Astrocyte (in vitro differentiated cells and primary cell): Measurements from ENCODE around the gene UBE2L3. TPM values are rescaled to one million over a fixed set of nuclear protein-coding genes. Genes with fewer than 3 reads are reported as not detected.

Experiments used
- DNase-seq: peaks from one replicate; pipeline ENCODE4 v3.0.0-alpha.2; 2010; ENCODE audit warnings: low read depth
- FAIRE-seq: peaks from 2 replicates; lab custom pipeline; 2011; peaks lifted over from hg19 to GRCh38; lab: Jason Lieb, UNC
- H2AFZ ChIP-seq: 2 replicates; pipeline ENCODE4 v1.6.0; 2012; ENCODE audit warnings: low read depth, low read length, inconsistent platforms
- H3K27ac ChIP-seq: 2 replicates; pipeline ENCODE4 v1.5.1; 2011; ENCODE audit warnings: low read depth, low read length, inconsistent platforms
- H3K27me3 ChIP-seq: 2 replicates; pipeline ENCODE4 v1.6.0; 2011; ENCODE audit warnings: low read length, inconsistent platforms; ENCODE audit not compliant: insufficient read depth
- H3K36me3 ChIP-seq: 2 replicates; pipeline ENCODE4 v1.5.1; 2011; ENCODE audit warnings: low read length, inconsistent platforms; ENCODE audit not compliant: insufficient read depth
- H3K4me1 ChIP-seq: 2 replicates; pipeline ENCODE4 v1.5.1; 2011; ENCODE audit warnings: low read length, inconsistent platforms; ENCODE audit not compliant: insufficient read depth
- H3K4me2 ChIP-seq: 2 replicates; pipeline ENCODE4 v1.6.0; 2012; ENCODE audit warnings: low read length, inconsistent platforms
- H3K4me3 ChIP-seq: 2 replicates; pipeline ENCODE4 v1.5.1; 2011; ENCODE audit warnings: low read depth, mild to moderate bottlenecking, low read length, inconsistent platforms; ENCODE audit not compliant: insufficient read depth
- H3K79me2 ChIP-seq: 2 replicates; pipeline ENCODE4 v1.6.0; 2012; ENCODE audit warnings: mild to moderate bottlenecking, low read length, inconsistent platforms; ENCODE audit not compliant: insufficient read depth
- H3K9ac ChIP-seq: 2 replicates; pipeline ENCODE4 v1.6.0; 2012; ENCODE audit warnings: mild to moderate bottlenecking, low read length, inconsistent platforms
- H3K9me3 ChIP-seq: 2 replicates; pipeline ENCODE4 v1.5.1; 2012; ENCODE audit warnings: low read depth, mild to moderate bottlenecking, low read length, inconsistent platforms; ENCODE audit not compliant: insufficient read depth
- H4K20me1 ChIP-seq: 2 replicates; pipeline ENCODE4 v1.6.0; 2012; ENCODE audit warnings: low read length, inconsistent platforms; ENCODE audit not compliant: insufficient read depth
- H3K27ac Mint-ChIP-seq: one replicate; pipeline ENCODE4 v1.8.0; 2021; ENCODE audit warnings: mild to moderate bottlenecking, mixed read lengths; ENCODE audit not compliant: unreplicated experiment
- H3K27me3 Mint-ChIP-seq: one replicate; pipeline ENCODE4 v1.8.0; 2021; ENCODE audit warnings: low read depth, mixed read lengths; ENCODE audit not compliant: unreplicated experiment
- H3K36me3 Mint-ChIP-seq: one replicate; pipeline ENCODE4 v1.8.0; 2021; ENCODE audit warnings: low read depth, mixed read lengths; ENCODE audit not compliant: unreplicated experiment
- H3K4me1 Mint-ChIP-seq: one replicate; pipeline ENCODE4 v1.8.0; 2021; ENCODE audit warnings: low read depth, mixed read lengths; ENCODE audit not compliant: unreplicated experiment
- H3K4me3 Mint-ChIP-seq: one replicate; pipeline ENCODE4 v1.8.0; 2021; ENCODE audit warnings: mild to moderate bottlenecking, moderate library complexity, mixed read lengths; ENCODE audit not compliant: unreplicated experiment
- H3K9me3 Mint-ChIP-seq: one replicate; pipeline ENCODE4 v1.8.0; 2021; ENCODE audit warnings: mild to moderate bottlenecking, mixed read lengths; ENCODE audit not compliant: unreplicated experiment
- CTCF ChIP-seq: IDR thresholded peaks from 2 replicates; pipeline ENCODE4 v1.5.1; 2011; ENCODE audit warnings: low read depth, mild to moderate bottlenecking, inconsistent platforms, low read length, moderate library complexity; ENCODE audit not compliant: insufficient read depth
- EZH2 ChIP-seq: IDR thresholded peaks from 2 replicates; pipeline ENCODE4 v1.6.1; 2012; ENCODE audit warnings: mild to moderate bottlenecking, low read length, inconsistent platforms; ENCODE audit not compliant: insufficient read depth
- total RNA-seq: library from RNA; stranded (reverse); gene quantifications from 2 replicates; pipeline ENCODE4 v1.2.1, GENCODE V29; 2021

The UBE2L3 gene
- total RNA-seq, 1 donor from 2014 or later, result 62.8 TPM

DNA sequence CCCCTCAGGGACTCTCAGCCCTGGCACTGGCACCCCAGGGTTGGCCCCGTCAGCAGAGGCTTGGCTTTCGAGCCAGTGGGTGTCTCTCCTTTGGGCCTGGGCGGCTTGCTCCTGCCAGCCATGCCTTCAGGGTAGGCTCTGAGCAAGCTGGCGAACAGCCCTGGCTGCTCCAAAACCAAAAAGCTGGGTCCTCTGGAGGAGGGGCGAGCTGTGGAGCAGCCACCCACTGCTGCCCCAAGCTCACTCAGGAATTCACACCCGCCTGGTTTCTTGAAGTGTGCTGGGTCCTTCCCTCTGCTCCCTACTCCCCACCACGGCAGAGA is 56.1 kb downstream of the UBE2L3 start:
- H3K27ac Mint-ChIP-seq, result no peak overlapping the region
- H2AFZ ChIP-seq, result no peak overlapping the region
- H3K36me3 ChIP-seq, result peaks cover 4% of the 10 kb centered on the region
- H3K9me3 ChIP-seq, result no peaks in the 10 kb centered on the region
- H3K27me3 Mint-ChIP-seq, result no peaks in the 10 kb centered on the region
- DNase-seq, result no peak
- H3K4me3 ChIP-seq, result no peak overlapping the region
- H3K4me2 ChIP-seq, result no peak overlapping the region
- H3K36me3 Mint-ChIP-seq, result peaks cover 23% of the 10 kb centered on the region
- H3K4me1 ChIP-seq, result peaks cover 8% of the 10 kb centered on the region
- peaks cover 95% of the 10 kb centered on the region for H4K20me1 ChIP-seq
- H3K4me1 Mint-ChIP-seq, result peaks cover 37% of the 10 kb centered on the region
- H3K79me2 ChIP-seq, result peaks cover 91% of the 10 kb centered on the region
- FAIRE-seq, result no peak
- no peaks in the 10 kb centered on the region for H3K27me3 ChIP-seq
- H3K9ac ChIP-seq, result no peak overlapping the region
- H3K27ac ChIP-seq, result no peak overlapping the region
- H3K4me3 Mint-ChIP-seq, result no peak overlapping the region
- TF ChIP-seq CTCF (no peak), EZH2 (no peak)
- H3K9me3 Mint-ChIP-seq, result no peaks in the 10 kb centered on the region

DNA sequence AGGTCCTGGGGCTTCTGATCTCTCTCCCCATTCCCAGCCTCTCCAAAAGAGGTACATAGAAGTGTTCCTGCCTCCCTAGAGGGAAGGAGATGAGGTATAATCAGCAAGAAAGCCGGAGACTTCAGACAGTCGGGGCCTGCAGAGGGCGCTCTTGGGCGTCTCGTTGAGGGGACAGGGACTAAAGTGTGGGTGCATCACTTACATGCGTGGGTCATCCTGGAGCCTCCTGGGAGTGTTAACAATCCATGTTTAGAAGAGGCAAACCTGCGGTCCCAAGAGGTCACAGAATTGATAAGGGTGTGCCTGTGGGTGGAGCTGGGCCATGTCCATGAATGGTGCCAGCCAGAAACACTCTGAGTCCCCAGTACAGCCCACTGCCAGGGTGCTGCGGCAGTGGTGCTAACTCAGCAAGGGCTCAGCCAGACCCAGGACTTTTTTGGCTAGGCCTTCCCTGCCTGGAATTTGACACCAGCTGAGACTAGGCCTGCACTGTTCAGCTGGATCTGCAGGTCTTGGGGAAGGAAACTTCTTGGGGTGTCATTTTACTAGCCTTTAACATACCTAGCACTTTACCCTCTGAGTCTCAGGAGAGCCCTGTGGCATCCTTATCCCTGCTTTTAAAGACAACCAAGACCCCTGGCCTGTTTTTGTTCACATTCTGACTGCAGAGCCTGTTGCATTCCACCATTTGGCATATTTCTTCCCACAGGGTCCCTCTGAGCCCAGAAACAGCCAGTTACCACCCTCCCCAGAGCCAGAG is 56.8 kb downstream of the UBE2L3 start:
- no peak for FAIRE-seq
- Mint-ChIP-seq H3K4me3 (peak overlapping the region; percentile 31), H3K27ac (peak overlapping the region; percentile 77), H3K27me3 (no peaks in the 10 kb centered on the region), H3K9me3 (no peaks in the 10 kb centered on the region), H3K36me3 (peaks cover 19% of the 10 kb centered on the region), H3K4me1 (peaks cover 35% of the 10 kb centered on the region)
- Histone ChIP-seq H3K4me1 (peaks cover 13% of the 10 kb centered on the region), H3K9ac (no peak overlapping the region), H3K27ac (no peak overlapping the region), H3K36me3 (peaks cover 4% of the 10 kb centered on the region), H3K9me3 (no peaks in the 10 kb centered on the region), H4K20me1 (peaks cover 88% of the 10 kb centered on the region), H3K4me3 (no peak overlapping the region), H3K27me3 (no peaks in the 10 kb centered on the region), H2AFZ (no peak overlapping the region), H3K4me2 (no peak overlapping the region), H3K79me2 (peaks cover 90% of the 10 kb centered on the region)
- DNase-seq, result no peak
- TF ChIP-seq CTCF, result peak; percentile 51
- no peak for TF ChIP-seq EZH2
